Natural killer cell (primary cell): ENCODE results near the gene HELZ. TPM values are rescaled to one million over a fixed set of nuclear protein-coding genes. Genes with fewer than 3 reads are reported as not detected.
"Not testable (repeated sequence)": the region's sequence is repeated elsewhere in the genome, so short reads cannot be mapped to it uniquely, and the experiment has no call there.

Experiments used
- ATAC-seq, 3 donors: fragments of 150-1000 bp in 2 of 3; fragments of 200-7000 bp in 1 of 3; cut with Tn5 transposase; 1 replicate in 1 of 3; 2 replicates in 2 of 3; pipeline ENCODE4 v1.10.0; 2021; ENCODE audit warnings: mild to moderate bottlenecking in 2 of 3, moderate library complexity in 2 of 3
- DNase-seq, 2 donors: peaks; one replicate each; pipeline versions ENCODE4 v3.0.0 to v3.0.0-alpha.2; 2013 to 2021; ENCODE audit warnings: mixed read lengths in 1 of 2
- H3K27ac ChIP-seq: one replicate; pipeline ENCODE4 v1.5.1; 2013; ENCODE audit warnings: mild to moderate bottlenecking, low read length
- H3K27me3 ChIP-seq: one replicate; pipeline ENCODE4 v1.6.1; 2013; ENCODE audit warnings: low read length; ENCODE audit not compliant: control insufficient read depth, insufficient read depth
- H3K36me3 ChIP-seq: one replicate; pipeline ENCODE4 v1.6.1; 2013; ENCODE audit warnings: low read length; ENCODE audit not compliant: control insufficient read depth, insufficient read depth
- H3K4me1 ChIP-seq: one replicate; pipeline ENCODE4 v1.6.1; 2013; ENCODE audit warnings: low read length; ENCODE audit not compliant: control insufficient read depth, insufficient read depth
- H3K4me3 ChIP-seq: one replicate; pipeline ENCODE4 v1.5.1; 2013; ENCODE audit warnings: low read length
- H3K9me3 ChIP-seq: one replicate; pipeline ENCODE4 v1.6.1; 2013; ENCODE audit warnings: low read length; ENCODE audit not compliant: control insufficient read depth, insufficient read depth
- H3K27ac Mint-ChIP-seq, 2 donors: one replicate each; pipeline ENCODE4 v1.8.0; 2022; ENCODE audit warnings: mild to moderate bottlenecking in 2 of 2, mixed read lengths in 2 of 2, moderate library complexity in 1 of 2
- H3K27me3 Mint-ChIP-seq, 2 donors: one replicate each; pipeline ENCODE4 v1.8.0; 2022; ENCODE audit warnings: low read depth in 2 of 2, mixed read lengths in 2 of 2
- H3K36me3 Mint-ChIP-seq: one replicate; pipeline ENCODE4 v1.8.0; 2022; ENCODE audit warnings: mixed read lengths
- H3K4me1 Mint-ChIP-seq, 2 donors: one replicate each; pipeline ENCODE4 v1.8.0; 2022; ENCODE audit warnings: mixed read lengths in 2 of 2
- H3K4me3 Mint-ChIP-seq: one replicate; pipeline ENCODE4 v1.8.0; 2022; ENCODE audit warnings: mild to moderate bottlenecking, moderate library complexity, mixed read lengths
- H3K9me3 Mint-ChIP-seq, 2 donors: one replicate each; pipeline ENCODE4 v1.8.0; 2022; ENCODE audit warnings: mixed read lengths in 2 of 2
- whole genome bisulfite sequencing: methylation state at CpG from one replicate; pipeline ENCODE4 v1.1.7; 2013; ENCODE audit warnings: missing lambda C conversion rate; ENCODE audit not compliant: insufficient coverage; 5-methylcytosine and 5-hydroxymethylcytosine counted together
- intact Hi-C: fragments of 100-400 bp; cut with micrococcal nuclease; formaldehyde crosslinking; loops from one replicate; pipeline ENCODE4 v1.14.2; 2022
- total RNA-seq, 4 donors: library from RNA; stranded (reverse); fragments of 120-200 nt in 1 of 4; gene quantifications; one replicate each; pipeline versions ENCODE4 v1.2.3 to v1.2.4, GENCODE V29; 2013 to 2022
- TF ChIP-seq, protein P1 (sequence below): fragments of 200-600 bp; IDR thresholded peaks from one replicate; pipeline ENCODE4 v1.8.0; 2022; ENCODE audit warnings: antibody characterized with exemption

The HELZ gene
- total RNA-seq, 3 donors from 2014 or later (not counting 1 experiment from before 2014, with no cell fraction given), result 274 to 355 (median 292) TPM

DNA sequence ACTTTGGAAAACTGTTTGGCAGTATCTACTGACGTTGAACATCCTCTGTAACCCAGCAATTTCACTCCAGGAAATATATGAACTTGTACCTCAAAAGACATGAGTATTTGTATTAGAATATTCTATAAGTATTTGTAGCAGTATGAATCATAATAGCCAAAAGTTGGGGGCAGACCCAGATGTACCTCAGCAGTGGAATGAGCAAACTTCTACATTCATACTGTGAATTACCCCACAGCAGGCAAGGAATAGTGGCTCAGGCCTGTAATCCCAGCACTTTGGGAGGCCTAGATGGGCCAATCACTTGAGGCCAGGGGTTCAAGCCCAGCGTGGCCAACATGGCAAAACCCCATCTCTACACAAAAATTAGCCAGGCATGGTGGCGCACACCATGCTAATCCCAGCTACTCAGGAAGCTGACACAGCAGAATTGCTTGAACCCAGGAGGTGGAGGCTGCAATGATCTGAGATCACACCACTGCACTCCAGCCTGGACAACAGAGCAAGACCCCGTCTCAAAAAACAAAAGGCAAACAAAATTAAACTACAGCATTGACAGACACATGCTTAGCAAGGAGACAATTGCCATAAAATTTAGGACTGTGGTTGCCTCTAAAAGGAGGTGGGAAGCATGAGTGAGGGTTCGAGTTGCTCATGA, 11.2 kb upstream of the HELZ start:
- WGBS, result 100% methylated on average over 3 of the region's 5 CpGs
- H3K27ac Mint-ChIP-seq, result no peak overlapping the region
- DNase-seq (no peak), ATAC-seq (no peak)
- no peaks in the 10 kb centered on the region for H3K27me3 Mint-ChIP-seq
- H3K4me3 Mint-ChIP-seq, result peak overlapping the region; percentile 31
- Histone ChIP-seq H3K4me1 (peaks cover 46% of the 10 kb centered on the region), H3K36me3 (no peaks in the 10 kb centered on the region), H3K27me3 (no peaks in the 10 kb centered on the region), H3K9me3 (no peaks in the 10 kb centered on the region), H3K27ac (no peak overlapping the region), H3K4me3 (no peak overlapping the region)
- no peaks in the 10 kb centered on the region for H3K36me3 Mint-ChIP-seq
- TF ChIP-seq, protein P1, sequence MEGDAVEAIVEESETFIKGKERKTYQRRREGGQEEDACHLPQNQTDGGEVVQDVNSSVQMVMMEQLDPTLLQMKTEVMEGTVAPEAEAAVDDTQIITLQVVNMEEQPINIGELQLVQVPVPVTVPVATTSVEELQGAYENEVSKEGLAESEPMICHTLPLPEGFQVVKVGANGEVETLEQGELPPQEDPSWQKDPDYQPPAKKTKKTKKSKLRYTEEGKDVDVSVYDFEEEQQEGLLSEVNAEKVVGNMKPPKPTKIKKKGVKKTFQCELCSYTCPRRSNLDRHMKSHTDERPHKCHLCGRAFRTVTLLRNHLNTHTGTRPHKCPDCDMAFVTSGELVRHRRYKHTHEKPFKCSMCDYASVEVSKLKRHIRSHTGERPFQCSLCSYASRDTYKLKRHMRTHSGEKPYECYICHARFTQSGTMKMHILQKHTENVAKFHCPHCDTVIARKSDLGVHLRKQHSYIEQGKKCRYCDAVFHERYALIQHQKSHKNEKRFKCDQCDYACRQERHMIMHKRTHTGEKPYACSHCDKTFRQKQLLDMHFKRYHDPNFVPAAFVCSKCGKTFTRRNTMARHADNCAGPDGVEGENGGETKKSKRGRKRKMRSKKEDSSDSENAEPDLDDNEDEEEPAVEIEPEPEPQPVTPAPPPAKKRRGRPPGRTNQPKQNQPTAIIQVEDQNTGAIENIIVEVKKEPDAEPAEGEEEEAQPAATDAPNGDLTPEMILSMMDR, result no peak
- H3K9me3 Mint-ChIP-seq, result no peaks in the 10 kb centered on the region
- peaks cover 31 to 34% of the 10 kb centered on the region in 2 donors for H3K4me1 Mint-ChIP-seq
- intact Hi-C loops, result no loop called here

DNA sequence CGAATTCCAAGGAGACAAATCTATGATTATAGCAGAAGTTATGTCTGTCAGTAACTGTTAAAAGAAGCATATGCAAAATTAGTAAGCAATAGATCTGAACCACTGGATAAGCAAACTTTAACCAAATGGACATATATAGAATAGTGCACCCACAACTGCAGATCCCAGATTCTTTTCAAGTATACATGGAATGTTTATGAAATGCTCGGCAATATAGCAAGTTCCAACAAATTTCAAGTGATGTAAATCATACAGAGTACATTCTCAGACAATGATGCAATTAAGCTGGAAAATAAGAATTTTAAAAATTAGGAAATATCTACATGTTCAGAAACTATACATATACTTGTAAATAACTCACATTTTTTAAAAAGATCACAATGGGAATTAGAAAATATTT, 8.4 kb upstream of the HELZ start:
- DNase-seq, result no peak

DNA sequence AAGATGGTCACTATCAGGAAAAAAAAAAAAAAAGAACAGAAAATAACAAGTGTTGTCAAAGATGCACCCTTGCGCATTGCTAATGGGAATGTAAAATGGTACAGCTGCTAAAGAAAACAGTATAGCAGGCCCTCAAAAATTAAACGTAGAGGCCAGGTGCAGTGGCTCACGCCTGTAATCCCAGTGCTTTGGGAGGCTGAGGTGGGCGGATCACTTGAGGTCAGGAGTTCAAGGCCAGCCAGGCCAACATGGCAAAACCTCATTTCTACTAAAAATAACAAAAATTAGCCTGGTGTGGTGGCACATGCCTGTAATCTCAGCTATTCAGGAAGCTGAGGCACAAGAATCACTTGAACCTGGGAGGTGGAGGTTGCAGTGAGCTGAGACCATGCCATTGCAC, 6.6 kb upstream of the HELZ start:
- H3K27me3 ChIP-seq, ATAC-seq, H3K27ac ChIP-seq, H3K27me3 Mint-ChIP-seq, H3K36me3 ChIP-seq, H3K9me3 ChIP-seq, H3K36me3 Mint-ChIP-seq, H3K4me3 Mint-ChIP-seq, H3K4me3 ChIP-seq, H3K9me3 Mint-ChIP-seq, intact Hi-C loops, DNase-seq, H3K27ac Mint-ChIP-seq: not testable (repeated sequence)
- peaks cover 22% of the 10 kb centered on the region in 2 donors for H3K4me1 Mint-ChIP-seq
- WGBS, result 86% methylated on average over 4 of the region's 4 CpGs
- H3K4me1 ChIP-seq, result peaks cover 32% of the 10 kb centered on the region

More for the DNA sequence above, 8.4 kb upstream of the HELZ start:
- Mint-ChIP-seq H3K27ac (no peak overlapping the region), H3K4me3 (no peak overlapping the region), H3K4me1 (peaks cover 16 to 18% of the 10 kb centered on the region in 2 donors), H3K27me3 (no peaks in the 10 kb centered on the region), H3K36me3 (no peaks in the 10 kb centered on the region), H3K9me3 (no peaks in the 10 kb centered on the region)
- peaks cover 32% of the 10 kb centered on the region for H3K4me1 ChIP-seq
- H3K27ac ChIP-seq, result no peak overlapping the region
- H3K36me3 ChIP-seq, result no peaks in the 10 kb centered on the region
- intact Hi-C loops, result no loop called here
- WGBS, result no CpG with 5 or more reads among the region's 2 CpGs
- H3K27me3 ChIP-seq, result no peaks in the 10 kb centered on the region
- no peak overlapping the region for H3K4me3 ChIP-seq
- no peaks in the 10 kb centered on the region for H3K9me3 ChIP-seq
- TF ChIP-seq, protein P1, result no peak
- no peak for ATAC-seq

DNA sequence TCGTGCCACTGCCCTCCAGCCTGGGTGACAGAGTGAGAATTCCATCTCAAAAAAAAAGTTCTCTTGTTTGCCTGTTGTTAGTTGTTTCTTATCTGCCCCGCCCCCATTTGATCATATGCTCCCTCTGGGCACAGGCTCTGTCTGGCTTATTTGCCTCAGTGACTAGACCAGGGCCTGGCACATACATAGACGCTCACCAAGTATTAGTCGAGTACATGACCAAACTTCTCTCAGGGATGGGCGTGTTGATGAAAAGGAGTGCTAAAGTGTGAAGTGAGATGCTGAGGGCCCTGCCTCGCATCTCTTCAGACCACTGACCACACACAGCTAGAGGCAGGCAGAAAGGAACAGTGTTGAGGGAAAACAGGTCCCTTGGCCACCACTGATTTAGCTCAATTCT, 3.3 kb upstream of the HELZ start:
- ATAC-seq, result peak; percentile 29 to 62 (median 49)
- H3K27ac Mint-ChIP-seq, result peak overlapping the region; percentile 84 to 94
- WGBS, result 46% methylated on average over 6 of the region's 6 CpGs

More for the DNA sequence above, 3.3 kb upstream of the HELZ start:
- no peaks in the 10 kb centered on the region for H3K36me3 Mint-ChIP-seq
- no peaks in the 10 kb centered on the region for H3K9me3 Mint-ChIP-seq
- peaks cover 37% of the 10 kb centered on the region in 2 donors for H3K4me1 Mint-ChIP-seq
- H3K27me3 Mint-ChIP-seq, result no peaks in the 10 kb centered on the region
- H3K9me3 ChIP-seq, result no peaks in the 10 kb centered on the region
- no peak overlapping the region for H3K4me3 ChIP-seq
- H3K4me3 Mint-ChIP-seq, result peak overlapping the region; percentile 83
- DNase-seq, result peak; percentile 26 to 27
- no peaks in the 10 kb centered on the region for H3K36me3 ChIP-seq
- H3K4me1 ChIP-seq, result peaks cover 38% of the 10 kb centered on the region
- intact Hi-C loops, result loop anchor here (5.0 to 10.0 kb wide), 5 partner anchors 44 to 1264 kb away; partner anchors contain the start of genes PRKAR1A and PSMD12
- TF ChIP-seq, protein P1, result no peak
- no peaks in the 10 kb centered on the region for H3K27me3 ChIP-seq
- H3K27ac ChIP-seq, result peak overlapping the region; percentile 72
